Upper lobe of left lung (tissue), 6 donors: Measurements from ENCODE around the gene MESP2. TPM values are rescaled to one million over a fixed set of nuclear protein-coding genes. Genes with fewer than 3 reads are reported as not detected.

Experiments
- ATAC-seq, 2 donors: fragments of 200-7000 bp; cut with Tn5 transposase; one replicate each; pipeline ENCODE4 v1.9.1; 2022; ENCODE audit warnings: mild to moderate bottlenecking in 2 of 2, moderate library complexity in 2 of 2; ENCODE audit not compliant: low FRiP score in 2 of 2
- DNase-seq, 2 donors: peaks; one replicate each; pipeline ENCODE4 v3.0.0-alpha.2; 2019 to 2020
- H3K27ac ChIP-seq, 4 donors: fragments of 200-600 bp; sonication (generic); one replicate each; pipeline ENCODE4 v1.5.1; 2016 to 2019
- H3K27me3 ChIP-seq, 4 donors: fragments of 200-600 bp; sonication (generic); one replicate each; pipeline ENCODE4 v1.5.1; 2017 to 2019
- H3K36me3 ChIP-seq, 4 donors: fragments of 200-600 bp; sonication (generic); one replicate each; pipeline ENCODE4 v1.5.1; 2016 to 2019
- H3K4me1 ChIP-seq, 4 donors: fragments of 200-600 bp; sonication (generic); one replicate each; pipeline ENCODE4 v1.5.1; 2018 to 2019
- H3K4me3 ChIP-seq, 4 donors: fragments of 200-600 bp; sonication (generic); one replicate each; pipeline ENCODE4 v1.5.1; 2017 to 2019; ENCODE audit warnings: mild to moderate bottlenecking in 2 of 4, moderate library complexity in 1 of 4
- H3K9me3 ChIP-seq, 4 donors: fragments of 200-600 bp; sonication (generic); one replicate each; pipeline ENCODE4 v1.5.1; 2018 to 2019
- CTCF ChIP-seq, 6 experiments: fragments of 450-650 bp in 4 of 6; fragments of 200-600 bp in 2 of 6; sonication (generic) in 2 of 6; IDR thresholded peaks; one replicate each; pipeline ENCODE4 v1.5.1; 2016 to 2019; ENCODE audit warnings: antibody characterized with exemption in 6 of 6
- EP300 ChIP-seq, 4 donors: sonication (generic); formaldehyde crosslinking; IDR thresholded peaks; one replicate each; pipeline ENCODE4 v1.5.1; 2017; ENCODE audit warnings: antibody characterized with exemption in 4 of 4, control low read depth in 2 of 4
- POLR2A ChIP-seq, 4 donors: fragments of 450-650 bp; IDR thresholded peaks; one replicate each; pipeline ENCODE4 v1.5.1; 2016 to 2017; ENCODE audit warnings: antibody characterized with exemption in 4 of 4, mild to moderate bottlenecking in 2 of 4
- POLR2AphosphoS5 ChIP-seq, 2 donors: sonication (generic); formaldehyde crosslinking; IDR thresholded peaks; one replicate each; pipeline ENCODE4 v1.5.1; 2017; ENCODE audit warnings: antibody characterized with exemption in 2 of 2
- WGBS, 2 donors: methylation state at CpG; one replicate each; pipeline ENCODE4 v1.1.5; 2017 to 2018; 5-methylcytosine and 5-hydroxymethylcytosine counted together
- total RNA-seq, 6 donors: library from RNA; depleted of rRNA in 4 of 6; stranded (reverse); fragments of >200 nt in 4 of 6; gene quantifications; one replicate each; pipeline versions ENCODE4 v1.1.0 to v1.2.1, GENCODE V29; 2016 to 2021
- donor health status: DM: no; HTN: no; CAD: no; lungs with moderate emphysema.
- donor health status: DM: no; HTN: yes; CAD: no; lungs with severe emphysema.

MESP2 gene
- total RNA-seq, 6 donors from 2014 or later = 0.26 TPM; not detected in 5

DNA sequence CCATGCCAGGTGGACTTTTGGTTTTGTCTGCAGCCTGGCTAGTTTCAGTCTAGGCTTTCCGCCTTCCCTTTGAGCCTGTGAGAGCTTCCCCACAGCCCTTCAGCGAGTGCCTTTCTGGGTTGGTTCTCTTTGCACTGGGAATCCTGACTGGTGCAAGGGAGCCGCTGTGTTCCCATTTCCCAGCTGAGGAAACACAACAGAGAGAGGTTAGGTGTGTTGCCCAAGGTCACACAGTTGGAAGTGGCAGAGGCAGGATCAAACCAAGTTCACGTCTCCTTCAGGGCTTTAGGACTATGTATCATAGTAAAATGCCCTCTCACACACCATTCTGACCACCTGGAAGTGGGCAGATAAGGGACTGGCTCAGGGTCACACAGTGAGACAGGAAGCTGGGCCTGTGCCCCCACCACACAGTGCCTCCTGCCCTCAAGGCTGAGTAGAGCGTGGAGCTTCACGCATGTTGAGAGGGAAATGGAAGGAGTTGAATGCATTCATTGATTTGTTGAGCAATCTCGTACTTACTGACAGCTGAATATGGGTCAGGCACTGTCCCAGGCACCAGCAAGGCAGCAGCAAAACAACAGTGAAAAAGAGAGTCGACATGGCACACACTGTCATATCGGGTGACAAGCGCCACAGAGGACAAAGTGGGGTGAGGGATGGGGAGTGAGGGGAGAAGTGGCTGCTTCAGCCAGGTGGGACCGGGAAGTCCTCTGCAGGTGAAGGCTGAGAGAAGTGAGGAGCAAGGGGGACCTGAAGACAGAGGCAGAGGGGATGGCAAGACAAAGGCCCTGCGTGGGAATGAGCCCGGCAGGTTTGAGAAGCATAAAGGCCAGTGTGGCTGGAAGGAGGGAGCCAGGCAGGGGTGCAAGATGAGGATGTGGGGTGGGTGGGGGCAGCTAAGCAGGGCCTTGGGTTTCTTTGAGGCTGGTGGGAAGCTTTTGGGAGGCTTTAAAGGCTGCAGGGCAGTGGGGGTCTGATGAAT is 50.8 kb downstream of the MESP2 start:
- 84% methylated on average over 12 to 13 of the region's 13 CpGs for WGBS, 2 donors
- peaks cover 17 to 32% (median 23%) of the 10 kb centered on the region in 4 donors for H3K4me1 ChIP-seq
- H3K36me3 ChIP-seq = peaks cover 0 to 6% (median 0%) of the 10 kb centered on the region in 4 donors
- ATAC-seq (no peak), DNase-seq (no peak)
- H3K27ac ChIP-seq = no peak overlapping the region
- no peak overlapping the region for H3K4me3 ChIP-seq
- no peaks in the 10 kb centered on the region for H3K27me3 ChIP-seq
- TF ChIP-seq EP300 (IDR thresholded peaks at IDR 0.05) (no peak), CTCF (IDR thresholded peaks at IDR 0.05) (no peak), POLR2A (IDR thresholded peaks at IDR 0.05) (no peak), POLR2AphosphoS5 (IDR thresholded peaks at IDR 0.05) (no peak)
- no peaks in the 10 kb centered on the region for H3K9me3 ChIP-seq

GRCh38 chr15:89827829-89828228 is 51.7 kb downstream of the MESP2 start:
- no peak for ATAC-seq
- Histone ChIP-seq H3K27ac (peak overlapping the region; percentile 24 to 67 (median 44)), H3K36me3 (peaks cover 0 to 15% (median under 1%) of the 10 kb centered on the region in 4 donors), H3K4me3 (no peak overlapping the region), H3K27me3 (no peaks in the 10 kb centered on the region), H3K9me3 (no peaks in the 10 kb centered on the region), H3K4me1 (peaks cover 17 to 32% (median 23%) of the 10 kb centered on the region in 4 donors)
- TF ChIP-seq POLR2A (IDR thresholded peaks at IDR 0.05) = no peak
- no peak for TF ChIP-seq EP300 (IDR thresholded peaks at IDR 0.05)
- no peak for DNase-seq
- WGBS, 2 donors = 83 to 96% methylated on average over 4 of the region's 4 CpGs

Other genes starting within 250 kb of the MESP2 start
- gene TICRR, start 200.9 kb upstream of the MESP2 start, total RNA-seq = 1 to 10 TPM in 1 of 6 donors, under 1 TPM in 5; 0.20 to 1.0 (median 0.58) TPM
- 1 to 10 TPM; 1.4 to 4.7 (median 3.2) TPM for gene KIF7, start 120.9 kb upstream of the MESP2 start, total RNA-seq
- gene PLIN1, start 97.0 kb upstream of the MESP2 start, total RNA-seq = 1 to 10 TPM in 3 of 6 donors, under 1 TPM in 2, not detected in 1; 0.29 to 3.8 (median 1.1) TPM
- gene PEX11A, start 85.6 kb upstream of the MESP2 start, total RNA-seq = 10 to 100 TPM in 1 of 6 donors, 1 to 10 TPM in 5; 4.4 to 18.7 (median 6.7) TPM
- 1 to 10 TPM in 4 of 6 donors, under 1 TPM in 2; 0.31 to 7.2 (median 1.9) TPM for gene WDR93, start 85.5 kb upstream of the MESP2 start, total RNA-seq
- 1 to 10 TPM in 5 of 6 donors, under 1 TPM in 1; 0.49 to 3.5 (median 1.7) TPM for gene MESP1, start 25.1 kb upstream of the MESP2 start, total RNA-seq
- gene ANPEP, start 38.5 kb downstream of the MESP2 start, total RNA-seq = 100 to 1,000 TPM in 3 of 6 donors, 10 to 100 TPM in 3; 52.7 to 201 (median 98.9) TPM
- 10 to 100 TPM; 19.6 to 46.1 (median 28.9) TPM for gene AP3S2, start 117.7 kb downstream of the MESP2 start, total RNA-seq
- 10 to 100 TPM; 24.9 to 56.6 (median 35.1) TPM for gene ARPIN, start 136.6 kb downstream of the MESP2 start, total RNA-seq
- gene ZNF710, start 225.0 kb downstream of the MESP2 start, total RNA-seq = 10 to 100 TPM; 26.0 to 51.3 (median 44.5) TPM